K562 (cell line): ENCODE data around the gene SUOX. TPM values are rescaled to one million over a fixed set of nuclear protein-coding genes. Genes with fewer than 3 reads are reported as not detected.

Source experiments
- AFF4 ChIP-seq: sonication (generic); formaldehyde crosslinking; IDR thresholded peaks from 2 replicates; pipeline ENCODE4 v1.8.0; 2023; ENCODE audit warnings: mild to moderate bottlenecking, missing genetic modification reagents
- ESRRB ChIP-seq: fragments of 250-450 bp; sonication (Bioruptor Pico); IDR thresholded peaks from 2 replicates; pipeline ENCODE4 v1.5.0; 2020; ENCODE audit warnings: mild to moderate bottlenecking, moderate library complexity, borderline replicate concordance
- FOSL1 ChIP-seq: fragments of 200-800 bp; sonication (Bioruptor generic); conservative IDR thresholded peaks from 2 replicates; pipeline ENCODE4 v1.6.1; 2016; ENCODE audit warnings: missing genetic modification characterization, missing compliant biosample characterization
- FOXP4 ChIP-seq: sonication (generic); formaldehyde crosslinking; IDR thresholded peaks from 2 replicates; pipeline ENCODE4 v1.8.0; 2022; ENCODE audit warnings: mild to moderate bottlenecking, missing genetic modification reagents, borderline replicate concordance
- HDAC6 ChIP-seq: IDR thresholded peaks from 2 replicates; pipeline ENCODE4 v1.6.1; 2012; ENCODE audit warnings: low read depth, mild to moderate bottlenecking, control low read depth, inconsistent platforms, low read length, moderate library complexity
- KDM5B ChIP-seq: fragments of 200-600 bp; sonication (generic); IDR thresholded peaks from 2 replicates; pipeline ENCODE4 v1.6.1; 2012; ENCODE audit warnings: low read depth, mild to moderate bottlenecking, moderate library complexity, low read length, control low read depth, inconsistent platforms; ENCODE audit not compliant: insufficient replicate concordance
- POLR2B ChIP-seq: fragments of 450-650 bp; IDR thresholded peaks from 2 replicates; pipeline ENCODE4 v1.6.1; 2018; ENCODE audit warnings: low read depth; ENCODE audit not compliant: partially characterized antibody
- SMAD3 ChIP-seq: fragments of 450-650 bp; formaldehyde crosslinking; conservative IDR thresholded peaks from 2 replicates; pipeline ENCODE4 v1.4.0; 2020; ENCODE audit warnings: mild to moderate bottlenecking
- SUPT5H ChIP-seq: fragments of 450-650 bp; IDR thresholded peaks from 2 replicates; pipeline ENCODE4 v1.6.1; 2016
- THRAP3 ChIP-seq: fragments of 450-650 bp; IDR thresholded peaks from 2 replicates; pipeline ENCODE4 v1.6.1; 2016; ENCODE audit warnings: mild to moderate bottlenecking, inconsistent platforms, borderline replicate concordance
- ZNF277 ChIP-seq: fragments of 250-450 bp; sonication (Bioruptor Pico); IDR thresholded peaks from 2 replicates; pipeline ENCODE4 v1.8.0; 2022; ENCODE audit warnings: inconsistent platforms, mild to moderate bottlenecking, moderate library complexity, borderline replicate concordance
- polyA plus RNA-seq, 8 experiments: library from polyadenylated mRNA; depleted of rRNA in 4 of 8; stranded (reverse) in 5 of 8; unstranded in 3 of 8; fragments of >200 nt; fragmentation: Nextera tagmentation in 2 of 8; fragmentation: Illumina TruSeq in 1 of 8; extraction: Ambion mirVana in 2 of 8; extraction: Trizol in 1 of 8; gene quantifications; 2 replicates each; pipeline versions ENCODE4 v1.2.1 to v1.2.3, GENCODE V29; 2011 to 2014; ENCODE audit warnings: inconsistent platforms in 1 of 8, missing spikeins in 1 of 8
- total RNA-seq, 7 experiments: library from RNA; depleted of rRNA in 6 of 7; stranded (reverse); fragments of >200 nt in 6 of 7; fragmentation: Illumina TruSeq in 2 of 7; extraction: Trizol in 2 of 7; gene quantifications; 2 replicates each; pipeline versions ENCODE4 v1.2.1 to v1.2.3, GENCODE V29; 2011 to 2021; ENCODE audit warnings: low replicate concordance in 1 of 7
- TF ChIP-seq, protein P1 (sequence below): IDR thresholded peaks from 3 replicates; pipeline ENCODE4 v1.6.1; 2011; ENCODE audit warnings: borderline replicate concordance, mild to moderate bottlenecking, moderate library complexity; ENCODE audit not compliant: insufficient read length; ENCODE audit errors: extremely low read depth
- TF ChIP-seq, protein P2 (sequence below): fragments of 250-450 bp; sonication (Bioruptor Pico); IDR thresholded peaks from 2 replicates; pipeline ENCODE4 v1.5.0; 2021; ENCODE audit warnings: mild to moderate bottlenecking, moderate library complexity

Gene SUOX
- total and polyA plus RNA-seq, 9 of the 15 experiments (the other 6 are each of a cell fraction or from before 2014, with no cell fraction given) = 9.2 to 39.7 (median 25.4) TPM

DNA sequence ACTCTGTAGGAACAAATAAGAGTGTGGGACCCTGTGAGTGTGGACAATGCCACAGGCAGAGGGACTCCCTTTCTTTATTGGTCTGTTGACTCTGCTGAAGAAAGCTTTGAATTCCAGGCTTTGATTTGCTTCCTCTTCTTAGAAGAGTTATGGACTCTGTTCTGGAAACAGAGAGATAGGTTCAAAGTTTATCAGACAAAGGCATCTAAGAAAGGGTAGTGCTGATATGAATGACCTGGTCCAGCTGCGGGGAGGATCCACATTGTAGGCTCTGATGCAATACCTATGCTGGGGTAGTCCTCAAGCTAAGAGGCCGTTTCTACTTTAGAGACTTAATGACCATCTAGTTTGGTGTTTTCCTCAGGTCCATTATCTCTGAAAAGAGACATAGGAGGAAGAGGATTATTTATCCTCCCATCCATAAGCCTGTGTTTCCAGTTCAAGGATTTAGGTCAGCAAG is 13.1 kb downstream of the SUOX start (continued):
- TF ChIP-seq ESRRB (CRISPR knock-in tag) (no peak), FOXP4 (CRISPR knock-in tag) (no peak), SMAD3 (CRISPR knock-in tag) (0 out of 2 replicates have a peak, but pooled peaks have one; percentile 56), THRAP3 (no peak), POLR2B (no peak), KDM5B (no peak), FOSL1 (tag) (0 out of 2 replicates have a peak, but pooled peaks have one; percentile 38), AFF4 (CRISPR knock-in tag) (no peak), SUPT5H (no peak), ZNF277 (CRISPR knock-in tag) (no peak), HDAC6 (no peak)
- TF ChIP-seq, protein P1, sequence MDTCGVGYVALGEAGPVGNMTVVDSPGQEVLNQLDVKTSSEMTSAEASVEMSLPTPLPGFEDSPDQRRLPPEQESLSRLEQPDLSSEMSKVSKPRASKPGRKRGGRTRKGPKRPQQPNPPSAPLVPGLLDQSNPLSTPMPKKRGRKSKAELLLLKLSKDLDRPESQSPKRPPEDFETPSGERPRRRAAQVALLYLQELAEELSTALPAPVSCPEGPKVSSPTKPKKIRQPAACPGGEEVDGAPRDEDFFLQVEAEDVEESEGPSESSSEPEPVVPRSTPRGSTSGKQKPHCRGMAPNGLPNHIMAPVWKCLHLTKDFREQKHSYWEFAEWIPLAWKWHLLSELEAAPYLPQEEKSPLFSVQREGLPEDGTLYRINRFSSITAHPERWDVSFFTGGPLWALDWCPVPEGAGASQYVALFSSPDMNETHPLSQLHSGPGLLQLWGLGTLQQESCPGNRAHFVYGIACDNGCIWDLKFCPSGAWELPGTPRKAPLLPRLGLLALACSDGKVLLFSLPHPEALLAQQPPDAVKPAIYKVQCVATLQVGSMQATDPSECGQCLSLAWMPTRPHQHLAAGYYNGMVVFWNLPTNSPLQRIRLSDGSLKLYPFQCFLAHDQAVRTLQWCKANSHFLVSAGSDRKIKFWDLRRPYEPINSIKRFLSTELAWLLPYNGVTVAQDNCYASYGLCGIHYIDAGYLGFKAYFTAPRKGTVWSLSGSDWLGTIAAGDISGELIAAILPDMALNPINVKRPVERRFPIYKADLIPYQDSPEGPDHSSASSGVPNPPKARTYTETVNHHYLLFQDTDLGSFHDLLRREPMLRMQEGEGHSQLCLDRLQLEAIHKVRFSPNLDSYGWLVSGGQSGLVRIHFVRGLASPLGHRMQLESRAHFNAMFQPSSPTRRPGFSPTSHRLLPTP = no peak
- TF ChIP-seq, protein P2, sequence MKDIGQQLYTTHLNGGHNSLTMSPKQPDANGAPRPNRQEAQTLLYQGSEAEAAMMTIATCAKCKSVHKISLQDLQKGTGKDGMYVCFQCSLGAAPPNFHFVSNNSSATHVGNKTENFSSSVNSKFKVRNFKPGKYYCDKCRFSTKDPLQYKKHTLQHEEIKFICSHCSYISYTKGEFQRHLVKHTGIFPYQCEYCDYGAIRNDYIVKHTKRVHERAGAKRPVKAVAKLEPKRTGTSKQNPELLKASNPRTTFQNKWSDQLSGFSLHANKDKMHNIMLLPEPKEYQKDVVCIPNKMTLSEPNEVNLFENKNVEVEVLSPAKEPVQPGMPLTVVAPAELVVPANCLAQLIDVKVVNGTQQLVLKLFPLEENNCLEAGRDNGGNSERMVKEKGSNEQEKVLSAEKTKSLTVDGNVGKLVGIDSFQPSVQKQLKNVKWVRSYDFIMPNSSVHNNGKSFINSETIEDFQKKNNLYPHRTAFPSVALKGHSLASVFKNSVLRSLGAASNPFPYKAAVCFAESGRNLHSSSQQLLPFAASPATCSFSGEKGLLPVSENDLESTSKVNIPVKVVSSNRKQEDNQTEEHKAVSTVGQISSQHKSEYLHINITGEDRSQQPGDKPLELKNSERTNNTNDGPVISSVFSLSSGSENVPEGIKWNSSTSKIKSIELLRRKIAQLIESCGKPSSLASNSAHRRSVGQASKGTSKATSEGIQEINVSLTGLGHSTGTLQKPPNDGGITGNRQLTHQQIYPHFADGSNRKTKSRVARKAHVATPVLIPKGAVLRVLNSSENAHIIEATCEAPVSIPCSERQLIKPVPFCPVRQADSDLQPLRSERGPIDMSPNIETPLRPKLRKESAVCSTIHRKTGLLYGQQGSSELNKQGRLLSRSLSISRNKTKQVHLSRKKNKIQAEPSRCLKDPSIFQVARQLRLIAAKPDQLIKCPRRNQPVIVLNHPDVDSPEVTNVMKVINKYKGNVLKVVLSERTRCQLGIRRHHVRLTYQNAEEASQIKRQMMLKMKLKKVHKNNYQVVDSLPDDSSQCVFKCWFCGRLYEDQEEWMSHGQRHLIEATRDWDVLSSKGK = no peak
